ENCODE results near the gene PDCD11.
"Not testable (repeated sequence)": the region's sequence is repeated elsewhere in the genome, so short reads cannot be mapped to it uniquely, and the experiment has no call there.

The PDCD11 gene, protein sequence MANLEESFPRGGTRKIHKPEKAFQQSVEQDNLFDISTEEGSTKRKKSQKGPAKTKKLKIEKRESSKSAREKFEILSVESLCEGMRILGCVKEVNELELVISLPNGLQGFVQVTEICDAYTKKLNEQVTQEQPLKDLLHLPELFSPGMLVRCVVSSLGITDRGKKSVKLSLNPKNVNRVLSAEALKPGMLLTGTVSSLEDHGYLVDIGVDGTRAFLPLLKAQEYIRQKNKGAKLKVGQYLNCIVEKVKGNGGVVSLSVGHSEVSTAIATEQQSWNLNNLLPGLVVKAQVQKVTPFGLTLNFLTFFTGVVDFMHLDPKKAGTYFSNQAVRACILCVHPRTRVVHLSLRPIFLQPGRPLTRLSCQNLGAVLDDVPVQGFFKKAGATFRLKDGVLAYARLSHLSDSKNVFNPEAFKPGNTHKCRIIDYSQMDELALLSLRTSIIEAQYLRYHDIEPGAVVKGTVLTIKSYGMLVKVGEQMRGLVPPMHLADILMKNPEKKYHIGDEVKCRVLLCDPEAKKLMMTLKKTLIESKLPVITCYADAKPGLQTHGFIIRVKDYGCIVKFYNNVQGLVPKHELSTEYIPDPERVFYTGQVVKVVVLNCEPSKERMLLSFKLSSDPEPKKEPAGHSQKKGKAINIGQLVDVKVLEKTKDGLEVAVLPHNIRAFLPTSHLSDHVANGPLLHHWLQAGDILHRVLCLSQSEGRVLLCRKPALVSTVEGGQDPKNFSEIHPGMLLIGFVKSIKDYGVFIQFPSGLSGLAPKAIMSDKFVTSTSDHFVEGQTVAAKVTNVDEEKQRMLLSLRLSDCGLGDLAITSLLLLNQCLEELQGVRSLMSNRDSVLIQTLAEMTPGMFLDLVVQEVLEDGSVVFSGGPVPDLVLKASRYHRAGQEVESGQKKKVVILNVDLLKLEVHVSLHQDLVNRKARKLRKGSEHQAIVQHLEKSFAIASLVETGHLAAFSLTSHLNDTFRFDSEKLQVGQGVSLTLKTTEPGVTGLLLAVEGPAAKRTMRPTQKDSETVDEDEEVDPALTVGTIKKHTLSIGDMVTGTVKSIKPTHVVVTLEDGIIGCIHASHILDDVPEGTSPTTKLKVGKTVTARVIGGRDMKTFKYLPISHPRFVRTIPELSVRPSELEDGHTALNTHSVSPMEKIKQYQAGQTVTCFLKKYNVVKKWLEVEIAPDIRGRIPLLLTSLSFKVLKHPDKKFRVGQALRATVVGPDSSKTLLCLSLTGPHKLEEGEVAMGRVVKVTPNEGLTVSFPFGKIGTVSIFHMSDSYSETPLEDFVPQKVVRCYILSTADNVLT (N-terminal part only)

DNA sequence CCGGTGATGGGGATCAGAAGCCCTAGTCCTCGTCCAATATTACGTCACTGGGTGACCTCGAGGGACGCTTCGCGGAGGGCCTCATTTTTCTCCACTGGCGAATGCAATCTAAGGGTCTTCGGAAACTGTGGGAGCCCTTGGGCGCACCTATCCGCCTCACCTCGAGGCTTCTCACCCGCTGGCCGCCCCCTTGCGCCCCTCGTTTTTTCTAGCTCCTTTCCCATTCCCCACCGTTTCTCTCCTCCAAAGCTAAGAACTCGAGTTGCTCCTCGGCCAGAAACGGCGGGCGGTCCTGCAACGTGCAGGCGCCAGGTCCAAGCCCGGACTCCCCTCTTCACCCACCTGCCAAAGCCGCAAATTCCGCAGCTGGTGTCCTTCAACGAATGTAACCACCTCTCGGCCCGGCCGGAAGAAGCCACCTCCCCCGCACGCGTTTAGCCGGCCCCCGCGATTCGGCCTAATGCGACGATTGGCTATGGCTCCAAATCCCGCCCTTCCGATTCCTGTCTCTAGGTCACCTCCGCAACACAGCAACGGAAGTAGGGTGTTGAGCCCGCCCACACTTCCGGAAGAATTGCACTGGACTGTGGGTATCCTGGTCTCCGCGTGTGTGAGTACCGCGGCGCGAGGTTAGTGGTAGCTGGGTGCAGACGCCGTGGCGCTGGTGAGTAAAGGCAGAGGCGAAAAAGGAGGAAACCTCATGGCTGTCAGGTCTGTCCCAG is at the start of gene PDCD11, which contains the start of gene ATP5MK:
TSS of gene PDCD11 (plus strand) at position 560 of the 722 bp plus-strand sequence. CDS start 1,801 bp downstream, outside the sequence.
TSS of gene ATP5MK (minus strand) at position 409 of the 722 bp plus-strand sequence. CDS start 4,018 bp downstream, outside the sequence.
- peak; percentile 68 for DNase-seq (ENCODE audit: insufficient read length, low spot score)
- TF ChIP-seq, protein P1, sequence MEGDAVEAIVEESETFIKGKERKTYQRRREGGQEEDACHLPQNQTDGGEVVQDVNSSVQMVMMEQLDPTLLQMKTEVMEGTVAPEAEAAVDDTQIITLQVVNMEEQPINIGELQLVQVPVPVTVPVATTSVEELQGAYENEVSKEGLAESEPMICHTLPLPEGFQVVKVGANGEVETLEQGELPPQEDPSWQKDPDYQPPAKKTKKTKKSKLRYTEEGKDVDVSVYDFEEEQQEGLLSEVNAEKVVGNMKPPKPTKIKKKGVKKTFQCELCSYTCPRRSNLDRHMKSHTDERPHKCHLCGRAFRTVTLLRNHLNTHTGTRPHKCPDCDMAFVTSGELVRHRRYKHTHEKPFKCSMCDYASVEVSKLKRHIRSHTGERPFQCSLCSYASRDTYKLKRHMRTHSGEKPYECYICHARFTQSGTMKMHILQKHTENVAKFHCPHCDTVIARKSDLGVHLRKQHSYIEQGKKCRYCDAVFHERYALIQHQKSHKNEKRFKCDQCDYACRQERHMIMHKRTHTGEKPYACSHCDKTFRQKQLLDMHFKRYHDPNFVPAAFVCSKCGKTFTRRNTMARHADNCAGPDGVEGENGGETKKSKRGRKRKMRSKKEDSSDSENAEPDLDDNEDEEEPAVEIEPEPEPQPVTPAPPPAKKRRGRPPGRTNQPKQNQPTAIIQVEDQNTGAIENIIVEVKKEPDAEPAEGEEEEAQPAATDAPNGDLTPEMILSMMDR (IDR thresholded peaks at IDR 0.05; ENCODE audit: insufficient read depth, missing control alignments): no peak
- FAIRE-seq: peak; percentile 66

DNA sequence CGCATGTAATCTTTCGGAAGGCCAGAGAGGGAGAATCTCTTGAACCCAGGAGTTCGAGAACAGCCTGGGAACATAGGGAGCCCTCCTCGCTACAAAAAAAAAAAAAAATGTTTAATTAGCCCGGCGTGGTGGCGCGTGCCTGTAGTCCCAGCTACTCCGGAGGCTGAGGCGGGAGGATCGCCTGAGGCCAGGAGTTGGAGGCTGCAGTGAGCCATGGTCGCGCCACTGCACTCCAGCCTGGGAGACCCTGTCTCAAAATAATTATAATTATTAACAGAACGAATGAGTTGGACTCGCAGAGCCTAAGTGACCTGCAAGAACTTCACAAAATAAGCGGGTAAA is 46.3 kb upstream of the PDCD11 start:
- TF ChIP-seq, protein P1 (IDR thresholded peaks at IDR 0.05; ENCODE audit: insufficient read depth, missing control alignments): no peak
- no peak for FAIRE-seq
- no peak for DNase-seq (ENCODE audit: insufficient read length, low spot score)

DNA sequence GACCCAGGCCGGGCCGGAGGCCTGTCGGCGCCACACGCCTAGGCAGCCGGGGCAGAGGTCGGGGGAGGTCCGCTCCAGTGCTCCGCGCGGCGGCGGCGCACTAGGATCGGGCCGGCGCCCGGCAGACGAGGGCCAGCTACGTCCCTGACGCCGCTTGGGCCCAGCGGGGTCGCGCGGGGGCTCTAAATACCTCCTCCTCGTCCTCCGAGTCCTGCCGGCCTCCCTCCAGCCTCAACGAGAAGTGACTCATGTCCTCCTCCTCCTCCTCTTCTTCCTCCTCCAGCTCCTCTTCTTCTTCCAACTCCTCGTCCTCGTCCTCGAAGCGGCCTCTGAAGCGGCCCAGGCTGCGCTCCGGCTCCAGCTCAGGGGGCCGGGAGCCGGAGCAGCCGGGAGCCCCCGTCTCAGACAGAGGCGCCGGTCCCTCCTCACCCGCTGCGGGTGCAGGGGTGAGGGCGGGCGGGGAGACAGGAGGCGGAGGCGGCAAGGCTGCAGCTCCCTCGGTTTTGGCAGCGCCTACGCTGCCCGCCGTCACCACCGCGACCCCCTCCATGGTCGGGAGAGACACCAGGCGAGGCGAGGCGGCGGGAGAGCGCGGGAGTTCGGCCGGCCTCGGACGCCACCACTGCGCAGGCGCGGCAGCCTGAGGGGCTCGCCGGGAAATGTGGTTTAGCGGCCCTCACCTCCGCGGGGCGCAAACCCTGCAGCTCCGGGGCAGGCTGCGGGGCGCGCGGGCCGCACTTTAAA is 45.7 kb upstream of the PDCD11 start, which contains the start of gene PCGF6:
TSS of gene PCGF6 (minus strand) at position 624 of the 744 bp plus-strand sequence. CDS start at position 550, 74 bp downstream.
- TF ChIP-seq, protein P1 (IDR thresholded peaks at IDR 0.05; ENCODE audit: insufficient read depth, missing control alignments): no peak
- FAIRE-seq: no peak
- DNase-seq (ENCODE audit: insufficient read length, low spot score): peak; percentile 88

DNA sequence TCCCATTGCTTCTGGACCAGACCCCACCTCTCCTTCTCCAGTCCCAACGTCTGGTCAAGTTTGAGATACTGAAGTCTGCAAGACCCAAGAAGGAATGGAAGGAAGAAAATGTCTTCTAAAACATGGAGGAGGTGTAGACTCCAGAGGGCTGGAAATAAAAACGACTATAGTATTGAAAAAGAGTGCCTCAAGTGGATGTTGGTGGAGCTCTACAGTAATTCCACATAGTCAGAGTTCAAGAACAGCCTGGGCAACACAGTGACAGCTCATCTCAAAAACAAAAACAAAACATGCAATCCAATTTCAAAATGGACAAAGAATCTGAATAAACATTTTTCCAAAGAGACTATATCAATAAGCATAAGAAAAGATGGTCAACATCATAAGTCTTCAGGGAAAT is 43.1 kb upstream of the PDCD11 start:
- DNase-seq (ENCODE audit: insufficient read length, low spot score) (no peak), FAIRE-seq (no peak)
- TF ChIP-seq, protein P1 (IDR thresholded peaks at IDR 0.05; ENCODE audit: insufficient read depth, missing control alignments): no peak

DNA sequence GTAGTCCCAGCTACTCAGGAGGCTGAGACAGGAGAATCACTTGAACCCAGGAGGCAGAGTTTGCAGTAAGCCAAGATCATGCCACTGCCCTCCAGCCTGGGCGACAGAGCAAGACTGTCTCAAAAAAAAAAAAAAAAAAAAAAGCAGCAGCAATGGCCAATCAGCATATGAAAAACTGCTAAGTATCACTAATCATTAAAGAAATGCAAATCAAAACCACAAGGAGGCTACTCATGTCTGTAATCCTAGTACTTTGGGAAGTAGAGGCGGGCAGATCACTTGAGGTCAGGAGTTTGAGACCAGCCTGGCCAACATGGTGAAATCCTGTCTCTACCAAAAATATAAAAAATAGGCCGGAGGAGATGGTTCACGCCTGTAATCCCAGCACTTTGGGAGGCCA is 41.9 kb upstream of the PDCD11 start:
- FAIRE-seq; DNase-seq (ENCODE audit: insufficient read length, low spot score): not testable (repeated sequence)

DNA sequence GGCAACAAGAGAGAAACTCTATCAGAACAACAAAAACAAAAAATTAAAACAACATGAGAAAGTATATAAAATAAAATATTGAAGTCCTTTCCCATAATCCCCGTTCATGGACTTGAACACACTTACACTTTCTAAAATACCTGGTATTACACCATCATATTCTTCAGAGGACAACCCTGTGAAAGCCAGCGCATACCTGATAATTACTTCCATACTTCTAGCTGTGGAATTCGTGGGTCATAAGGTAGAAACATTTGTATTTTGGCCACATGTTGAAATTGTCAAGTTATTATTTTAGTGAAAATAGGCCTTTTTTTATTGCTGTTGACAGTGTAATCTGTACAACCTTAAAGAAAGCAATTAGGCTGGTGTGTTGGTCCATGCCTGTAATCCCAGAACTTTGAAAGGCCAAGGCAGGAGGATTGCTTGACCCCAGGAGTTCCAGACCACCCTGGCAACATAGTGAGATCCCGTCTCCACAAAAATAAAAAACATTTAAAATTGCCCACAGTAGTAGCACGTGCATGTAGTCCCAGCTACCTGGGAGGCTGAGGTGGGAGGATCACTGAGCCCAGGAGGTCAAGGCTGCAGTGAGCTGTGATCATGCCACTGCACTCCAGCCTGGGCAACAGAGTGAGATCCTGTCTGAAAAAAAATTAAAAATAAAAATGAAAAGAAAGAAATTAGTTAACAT is 40.4 kb upstream of the PDCD11 start:
- DNase-seq (ENCODE audit: insufficient read length, low spot score) (no peak), FAIRE-seq (no peak)
- TF ChIP-seq, protein P1 (IDR thresholded peaks at IDR 0.05; ENCODE audit: insufficient read depth, missing control alignments): no peak

DNA sequence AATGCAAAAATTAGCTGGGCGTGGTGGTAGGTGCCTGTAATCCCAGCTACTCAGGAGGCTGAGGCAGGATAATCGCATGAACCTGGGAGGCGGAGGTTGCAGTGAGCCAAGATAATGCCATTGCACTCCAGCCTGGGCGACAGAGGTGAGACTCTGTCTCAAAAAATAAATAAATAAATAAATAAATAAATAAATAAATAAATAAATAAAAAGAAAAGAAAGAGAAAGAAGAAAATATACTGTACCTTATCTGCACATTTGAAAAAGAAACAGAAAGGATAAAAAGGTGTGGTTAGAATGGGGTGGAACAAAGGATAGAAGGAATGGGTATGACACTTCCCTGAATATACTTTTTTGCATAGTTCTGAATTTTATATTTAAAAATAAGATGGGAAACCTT is 36.9 kb upstream of the PDCD11 start:
- FAIRE-seq; DNase-seq (ENCODE audit: insufficient read length, low spot score): not testable (repeated sequence)

DNA sequence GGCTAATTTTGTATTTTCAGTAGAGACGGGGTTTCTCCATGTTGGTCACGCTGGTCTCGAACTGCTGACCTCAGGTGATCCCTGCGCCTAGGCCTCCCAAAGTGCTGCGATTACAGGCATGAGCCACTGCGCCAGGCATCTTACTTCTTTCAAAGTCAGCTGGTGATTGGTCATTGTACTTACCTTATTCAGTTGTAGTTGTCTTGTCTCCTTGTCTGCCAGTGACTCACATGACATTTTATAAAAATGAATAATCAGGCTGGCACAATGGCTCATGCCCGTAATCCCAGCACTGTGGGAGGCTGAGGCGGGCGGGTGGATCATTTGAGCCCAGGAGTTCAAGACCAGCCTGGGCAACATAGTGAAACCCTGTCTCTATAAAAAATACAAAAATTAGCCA is 35.6 kb upstream of the PDCD11 start:
- not testable (repeated sequence) for DNase-seq (ENCODE audit: insufficient read length, low spot score); FAIRE-seq

Data from D721Med (cell line).